KMS-11 (cell line): ENCODE results near the gene ATP13A2.

Source experiments
- H2AFZ ChIP-seq: fragments of 200-600 bp; sonication (generic); 2 replicates; pipeline ENCODE4 v1.6.1; 2016; ENCODE audit warnings: antibody characterized with exemption, mixed run types, low read depth
- H3K27ac ChIP-seq: fragments of 200-600 bp; sonication (generic); 2 replicates; pipeline ENCODE4 v1.6.1; 2016; ENCODE audit warnings: mild to moderate bottlenecking, mixed run types
- H3K27me3 ChIP-seq: fragments of 200-600 bp; sonication (generic); 2 replicates; pipeline ENCODE4 v1.6.1; 2017; ENCODE audit warnings: mild to moderate bottlenecking, low read depth, mixed run types, moderate library complexity; ENCODE audit not compliant: insufficient read depth
- H3K36me3 ChIP-seq: fragments of 200-600 bp; sonication (generic); 2 replicates; pipeline ENCODE4 v1.6.1; 2017; ENCODE audit warnings: mild to moderate bottlenecking, mixed run types; ENCODE audit not compliant: insufficient read depth
- H3K4me1 ChIP-seq: fragments of 200-600 bp; sonication (generic); 2 replicates; pipeline ENCODE4 v1.6.1; 2016; ENCODE audit warnings: mild to moderate bottlenecking, low read depth, mixed run types; ENCODE audit not compliant: poor library complexity, severe bottlenecking
- H3K4me2 ChIP-seq: fragments of 200-600 bp; sonication (generic); 2 replicates; pipeline ENCODE4 v1.7.0; 2016; ENCODE audit warnings: mild to moderate bottlenecking, mixed run types
- H3K4me3 ChIP-seq: fragments of 200-600 bp; sonication (generic); IDR thresholded peaks from 2 replicates; pipeline ENCODE4 v1.6.1; 2017; ENCODE audit warnings: low read depth, low read length, mixed read lengths; ENCODE audit not compliant: insufficient read depth
- H3K79me2 ChIP-seq: fragments of 200-600 bp; sonication (generic); 2 replicates; pipeline ENCODE4 v1.6.1; 2016; ENCODE audit warnings: low read depth, mixed run types; ENCODE audit not compliant: insufficient read depth
- H3K9ac ChIP-seq: fragments of 200-600 bp; sonication (generic); 2 replicates; pipeline ENCODE4 v1.6.1; 2016; ENCODE audit warnings: mild to moderate bottlenecking, mixed run types
- H4K20me1 ChIP-seq: fragments of 200-600 bp; sonication (generic); 2 replicates; pipeline ENCODE4 v1.6.1; 2016; ENCODE audit warnings: mild to moderate bottlenecking, mixed run types; ENCODE audit not compliant: insufficient read depth
- CTCF ChIP-seq: fragments of 200-600 bp; sonication (generic); conservative IDR thresholded peaks from 2 replicates; pipeline ENCODE4 v1.6.1; 2017; ENCODE audit warnings: low read depth, mild to moderate bottlenecking, antibody characterized with exemption, low read length, moderate library complexity, mixed read lengths

ATP13A2 gene

DNA sequence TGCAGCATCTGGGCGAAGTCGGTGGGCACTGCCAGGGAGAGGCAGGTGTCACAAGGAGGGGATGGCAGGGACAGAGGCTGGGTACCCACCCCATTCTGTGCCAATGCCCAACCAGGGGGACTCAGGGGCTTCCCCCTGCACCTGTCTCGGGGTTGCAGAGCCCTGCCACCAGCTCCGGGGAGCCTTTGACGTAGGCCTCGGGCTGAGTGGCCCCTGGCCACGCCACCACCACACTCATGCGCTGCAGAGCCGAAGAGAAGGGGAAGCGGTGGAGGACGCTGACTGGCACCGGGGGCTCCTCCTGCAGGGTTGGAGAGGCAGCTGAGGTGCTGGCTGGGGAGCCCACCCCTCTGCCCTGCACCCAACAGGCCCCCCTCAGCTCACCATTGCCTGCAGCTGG, 19.6 kb downstream of the ATP13A2 start:
- Histone ChIP-seq H3K27me3 (no peaks in the 10 kb centered on the region), H3K4me2 (no peak overlapping the region), H3K79me2 (no peaks in the 10 kb centered on the region), H3K4me1 (no peaks in the 10 kb centered on the region), H3K9ac (no peak overlapping the region), H3K4me3 (no peak overlapping the region), H2AFZ (no peak overlapping the region), H4K20me1 (no peaks in the 10 kb centered on the region), H3K27ac (no peak overlapping the region), H3K36me3 (no peaks in the 10 kb centered on the region)
- no peak for TF ChIP-seq CTCF

GRCh38 chr1:16991571-16991970, 20.2 kb downstream of the ATP13A2 start:
- no peak for TF ChIP-seq CTCF
- Histone ChIP-seq H3K79me2 (no peaks in the 10 kb centered on the region), H4K20me1 (no peaks in the 10 kb centered on the region), H3K27me3 (no peaks in the 10 kb centered on the region), H3K4me3 (no peak overlapping the region), H3K4me1 (no peaks in the 10 kb centered on the region), H3K4me2 (no peak overlapping the region), H3K27ac (no peak overlapping the region), H3K9ac (no peak overlapping the region), H2AFZ (no peak overlapping the region), H3K36me3 (no peaks in the 10 kb centered on the region)

- H3K4me2 ChIP-seq, result no peak overlapping the region
- no peaks in the 10 kb centered on the region for H4K20me1 ChIP-seq
- no peaks in the 10 kb centered on the region for H3K27me3 ChIP-seq
- H3K4me1 ChIP-seq, result no peaks in the 10 kb centered on the region
- H3K9ac ChIP-seq, result no peak overlapping the region
- no peak for TF ChIP-seq CTCF
- H3K79me2 ChIP-seq, result no peaks in the 10 kb centered on the region
- H3K4me3 ChIP-seq, result no peak overlapping the region
- H3K27ac ChIP-seq, result no peak overlapping the region
- H3K36me3 ChIP-seq, result no peaks in the 10 kb centered on the region
- H2AFZ ChIP-seq, result no peak overlapping the region
Observed at GRCh38 chr1:16989676-16990391, 21.9 kb downstream of the ATP13A2 start.

- H3K27ac ChIP-seq, result no peak overlapping the region
- no peaks in the 10 kb centered on the region for H4K20me1 ChIP-seq
- H3K4me1 ChIP-seq, result no peaks in the 10 kb centered on the region
- no peaks in the 10 kb centered on the region for H3K27me3 ChIP-seq
- H3K4me2 ChIP-seq, result no peak overlapping the region
- no peak overlapping the region for H3K9ac ChIP-seq
- H2AFZ ChIP-seq, result no peak overlapping the region
- no peak for TF ChIP-seq CTCF
- H3K4me3 ChIP-seq, result no peak overlapping the region
- H3K79me2 ChIP-seq, result no peaks in the 10 kb centered on the region
- no peaks in the 10 kb centered on the region for H3K36me3 ChIP-seq
Observed at GRCh38 chr1:16988210-16988609, 23.5 kb downstream of the ATP13A2 start.
